Bone marrow (tissue), 2 donors: ENCODE results near the gene PNO1.
"Not testable (repeated sequence)": the region's sequence is repeated elsewhere in the genome, so short reads cannot be mapped to it uniquely, and the experiment has no call there.

Experiments used
- DNase-seq, 2 donors: peaks; one replicate each; lab custom pipeline; 2025; lab: John Stamatoyannopoulos, UW

Gene PNO1

DNA sequence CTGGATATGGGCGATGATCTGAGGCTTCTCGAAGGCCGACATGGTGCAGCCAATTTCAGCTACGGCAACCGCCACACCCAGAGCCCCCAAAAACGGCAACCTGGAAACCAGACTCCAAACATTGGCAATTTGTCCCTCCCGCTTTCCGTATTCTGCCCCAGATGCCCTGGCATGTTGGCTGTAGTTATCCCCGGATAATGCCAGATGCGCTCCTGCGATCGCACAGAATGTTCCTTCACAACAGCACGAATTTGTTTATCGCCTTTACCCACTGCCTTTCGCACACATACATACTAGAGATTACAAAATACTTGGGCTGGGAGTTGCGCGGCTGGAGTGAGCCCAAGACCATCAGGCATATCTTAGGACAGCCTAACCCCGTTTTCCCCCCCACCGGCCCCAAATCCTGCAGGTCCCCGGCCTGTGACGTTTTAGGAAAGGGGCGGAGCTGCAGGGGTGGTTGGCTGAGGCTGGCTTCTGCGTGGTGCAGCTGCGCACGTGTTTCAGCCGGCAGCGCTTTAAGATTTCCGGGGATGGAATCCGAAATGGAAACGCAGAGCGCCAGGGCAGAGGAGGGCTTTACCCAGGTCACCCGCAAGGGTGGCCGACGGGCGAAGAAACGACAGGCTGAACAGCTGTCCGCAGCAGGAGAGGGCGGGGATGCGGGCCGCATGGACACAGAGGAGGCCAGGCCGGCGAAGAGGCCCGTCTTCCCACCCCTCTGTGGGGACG lies at the start of gene PNO1:
PNO1 (plus strand) TSS at position 487 of the 732 bp plus-strand sequence; CDS start at position 534, 47 bp downstream.
- DNase-seq: peak; percentile 93 to 99

DNA sequence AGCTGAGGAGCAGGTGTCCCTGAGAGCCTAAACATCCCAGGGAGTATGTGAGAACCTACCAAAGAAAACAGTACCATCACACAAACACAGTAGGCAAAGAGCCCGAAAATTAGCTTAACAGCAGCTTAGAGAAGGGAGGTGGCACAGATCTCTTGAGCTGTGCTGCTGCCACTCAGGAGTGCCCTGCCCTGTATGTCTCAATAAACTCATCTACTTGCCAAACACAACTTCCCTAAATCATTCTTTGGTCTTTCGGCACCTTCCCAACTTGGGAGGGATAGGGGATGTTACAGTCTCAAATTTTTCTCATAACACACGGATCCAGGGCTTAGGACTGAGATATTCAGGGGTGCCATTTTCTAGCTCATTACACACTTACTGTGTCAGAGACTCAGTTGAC lies 49.6 kb upstream of the PNO1 start:
- no peak for DNase-seq

- DNase-seq: no peak
Measured at GRCh38 chr2:68110102-68110501, 47.6 kb upstream of the PNO1 start.

DNA sequence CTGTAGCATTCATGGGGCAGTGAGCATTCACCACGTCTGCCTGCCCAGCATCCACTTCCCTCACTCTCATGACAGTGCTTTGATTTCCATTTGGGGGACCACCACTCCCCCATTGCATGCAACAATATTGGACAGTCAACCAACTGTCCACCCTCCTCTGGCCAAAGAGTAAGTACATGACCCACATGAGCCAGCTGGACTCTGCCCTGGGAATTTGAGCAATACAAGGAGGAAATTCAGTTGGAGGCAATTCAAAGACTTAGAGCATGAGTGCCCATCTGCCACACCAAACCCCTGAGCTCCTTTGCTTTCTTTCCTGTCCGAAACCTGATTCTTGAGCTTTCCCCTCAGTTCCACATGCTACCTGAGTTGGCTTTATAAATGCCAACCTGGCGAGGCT lies 41.7 kb upstream of the PNO1 start:
- DNase-seq: no peak

- not testable (repeated sequence) for DNase-seq
Measured at GRCh38 chr2:68117922-68118321, 39.8 kb upstream of the PNO1 start.

DNA sequence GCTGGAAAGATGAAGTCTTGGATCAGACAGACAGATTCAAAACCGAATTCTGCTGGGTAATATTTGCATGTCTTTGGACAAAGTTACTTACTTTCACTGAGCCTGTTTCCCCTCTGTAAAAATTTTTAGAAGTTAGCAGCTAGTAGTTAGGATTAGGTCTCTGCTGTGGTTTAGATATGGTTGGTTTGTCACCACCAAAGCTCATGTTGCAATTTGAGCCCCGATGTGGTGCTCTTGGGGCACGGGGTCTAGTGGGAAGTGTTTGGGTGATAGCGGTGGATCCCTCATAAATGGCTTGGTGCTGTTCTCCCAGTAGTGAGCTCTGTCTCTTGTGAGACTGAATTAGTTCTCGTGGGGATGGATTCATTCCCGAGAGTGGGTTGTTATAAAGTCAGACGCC lies 38.9 kb upstream of the PNO1 start:
- DNase-seq: no peak

DNA sequence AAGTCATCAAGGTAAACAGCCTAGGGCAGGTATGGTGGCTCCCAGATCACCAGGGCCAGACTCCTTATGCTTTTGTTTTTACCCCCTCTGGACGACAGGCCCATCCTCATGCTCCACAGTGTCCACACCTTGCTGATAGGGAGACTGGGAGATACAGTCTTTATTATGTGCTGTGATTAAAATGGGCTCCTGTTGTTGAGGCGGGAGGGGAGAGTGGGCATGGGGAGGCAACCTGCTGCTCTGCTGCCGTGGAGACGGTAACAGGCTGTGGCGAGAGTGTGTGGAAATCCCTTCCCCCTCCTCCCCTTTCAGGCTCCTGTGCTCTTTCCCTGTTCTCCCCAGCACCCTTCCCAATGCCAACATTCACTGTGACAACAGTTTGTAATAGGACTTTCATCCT lies 38.2 kb upstream of the PNO1 start:
- DNase-seq: no peak

DNA sequence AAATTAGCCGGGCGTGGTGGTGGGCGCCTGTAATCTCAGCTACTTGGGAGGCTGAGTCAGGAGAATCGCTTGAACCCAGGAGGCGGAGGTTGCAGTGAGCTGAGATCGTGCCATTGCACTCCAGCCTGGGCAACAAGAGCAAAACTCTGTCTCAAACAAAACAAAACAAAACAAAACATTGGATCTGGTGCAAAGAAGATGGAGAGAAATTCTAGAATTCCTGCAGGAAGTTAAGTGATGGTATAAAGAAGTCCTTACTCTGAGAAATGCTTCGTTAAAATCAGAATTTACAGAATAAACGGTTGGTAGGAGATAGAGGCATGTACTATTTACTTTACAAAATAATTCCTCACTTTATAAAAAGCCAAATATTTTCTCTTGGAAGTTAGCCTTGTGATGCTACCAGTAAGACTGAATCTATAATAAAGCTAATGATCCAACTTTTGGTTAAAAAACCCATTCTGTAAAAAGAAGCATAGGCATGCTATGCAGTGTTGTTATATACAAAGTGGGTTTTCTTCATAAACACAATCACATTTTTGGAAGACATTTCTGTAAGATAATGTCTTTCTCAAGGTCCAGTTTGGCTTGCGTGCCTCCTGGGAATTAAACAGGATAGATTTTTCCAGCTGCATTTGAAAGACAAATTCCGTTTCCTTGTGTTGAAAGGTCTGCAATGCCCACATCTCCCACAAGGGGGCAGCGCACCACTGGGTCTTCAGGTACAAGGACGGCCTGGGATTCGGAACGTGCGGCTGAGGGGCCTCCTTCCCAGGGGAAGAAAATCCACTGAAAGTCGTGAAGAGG lies 35.6 kb upstream of the PNO1 start:
- DNase-seq: peak; percentile 37 to 49

DNA sequence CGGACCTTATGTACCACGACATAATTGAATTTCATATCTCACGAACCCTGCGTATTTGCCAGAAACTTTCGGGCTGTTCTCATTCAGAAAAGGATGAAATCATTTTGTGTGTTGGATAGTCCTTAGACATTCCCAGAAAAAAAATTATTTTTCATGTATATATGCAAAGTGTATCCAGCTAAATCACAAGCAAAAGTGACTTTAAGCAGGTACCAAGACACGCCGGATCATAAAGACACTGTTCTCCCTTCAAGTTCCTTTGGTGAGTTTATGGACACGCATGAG lies 35.1 kb upstream of the PNO1 start:
- no peak for DNase-seq

DNA sequence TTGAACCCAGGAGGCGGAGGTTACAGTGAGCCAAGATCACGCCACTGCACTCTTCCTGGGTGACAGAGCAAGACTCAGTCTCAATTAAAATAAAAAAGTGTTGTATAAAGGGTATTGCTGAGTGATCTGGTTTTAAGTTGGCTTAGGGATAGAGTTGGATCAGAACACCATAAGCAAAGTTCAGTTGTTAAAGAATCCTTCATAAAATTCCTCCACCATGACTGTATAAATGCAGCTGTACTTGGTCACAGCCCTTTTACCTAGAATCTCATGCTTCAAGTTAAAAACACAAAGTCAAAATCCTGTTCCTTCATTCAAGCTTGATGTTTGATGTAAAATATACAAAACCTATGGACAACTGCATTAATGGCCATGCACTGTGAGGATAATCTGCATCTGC lies 33.4 kb upstream of the PNO1 start:
- no peak for DNase-seq

GRCh38 chr2:68125821-68126220 lies 31.9 kb upstream of the PNO1 start:
- no peak for DNase-seq

DNA sequence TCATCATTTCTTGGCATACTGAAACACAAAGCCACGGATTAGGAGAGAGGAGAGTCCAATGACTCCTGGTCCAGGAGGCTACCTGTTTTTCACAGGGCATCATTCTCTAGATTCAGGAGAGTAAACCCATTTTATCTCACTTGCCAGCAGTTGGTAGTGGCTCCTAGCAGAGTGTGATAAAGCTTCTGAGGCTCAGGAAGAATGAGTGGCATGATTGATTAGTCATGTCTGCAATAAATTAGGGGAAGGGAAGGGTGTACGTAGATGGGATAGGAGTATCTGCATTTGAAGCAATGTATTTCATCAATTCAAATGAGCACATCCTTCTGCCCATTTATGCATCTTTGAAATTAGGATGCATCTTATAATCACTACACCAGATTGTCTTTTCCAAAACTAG lies 31.1 kb upstream of the PNO1 start:
- no peak for DNase-seq

- DNase-seq: no peak
Measured at GRCh38 chr2:68127358-68128242, 30.1 kb upstream of the PNO1 start.

GRCh38 chr2:68134120-68134519 lies 23.6 kb upstream of the PNO1 start:
- no peak for DNase-seq

GRCh38 chr2:68134554-68134953 lies 23.1 kb upstream of the PNO1 start:
- no peak for DNase-seq

DNA sequence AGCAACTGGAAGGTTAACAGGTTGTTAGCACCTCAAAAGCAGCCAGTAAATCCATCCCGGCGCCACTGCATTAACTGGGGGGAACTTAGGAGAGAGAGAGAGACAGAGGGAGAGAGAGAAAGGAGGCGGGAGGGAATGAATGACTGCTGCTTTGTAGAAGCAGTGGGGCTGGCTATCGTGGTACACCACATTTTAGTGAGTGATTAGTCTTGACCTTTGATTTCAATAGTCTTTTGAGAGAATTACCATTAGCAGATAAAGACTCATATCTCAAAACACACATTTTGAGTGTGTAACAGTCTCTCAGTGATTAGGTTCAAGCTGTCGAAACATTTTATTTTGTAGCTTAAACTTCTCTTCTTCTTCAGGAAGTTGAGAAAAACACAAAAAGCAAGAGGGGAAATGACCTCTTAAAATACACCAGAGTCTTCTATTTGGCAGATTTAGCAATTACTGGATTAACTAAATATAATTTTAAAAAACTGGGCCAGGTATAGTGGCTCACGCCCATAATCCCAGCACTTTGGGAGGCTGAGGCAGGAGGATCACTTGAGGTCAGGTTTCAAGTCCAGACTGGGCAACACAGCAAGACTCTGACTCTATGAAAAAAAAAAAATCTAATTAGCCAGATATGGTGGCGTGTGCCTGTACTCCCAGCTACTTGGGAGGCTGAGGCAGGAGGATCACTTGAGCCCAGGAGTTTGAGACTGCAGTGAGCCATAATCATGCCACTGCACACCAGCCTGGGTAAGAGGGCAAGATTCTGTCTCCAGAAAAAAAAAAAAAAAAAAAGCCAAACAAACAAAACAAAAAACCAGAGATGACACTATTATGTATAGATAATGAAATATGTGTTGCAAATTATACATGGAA lies 22.0 kb upstream of the PNO1 start:
- no peak for DNase-seq

DNA sequence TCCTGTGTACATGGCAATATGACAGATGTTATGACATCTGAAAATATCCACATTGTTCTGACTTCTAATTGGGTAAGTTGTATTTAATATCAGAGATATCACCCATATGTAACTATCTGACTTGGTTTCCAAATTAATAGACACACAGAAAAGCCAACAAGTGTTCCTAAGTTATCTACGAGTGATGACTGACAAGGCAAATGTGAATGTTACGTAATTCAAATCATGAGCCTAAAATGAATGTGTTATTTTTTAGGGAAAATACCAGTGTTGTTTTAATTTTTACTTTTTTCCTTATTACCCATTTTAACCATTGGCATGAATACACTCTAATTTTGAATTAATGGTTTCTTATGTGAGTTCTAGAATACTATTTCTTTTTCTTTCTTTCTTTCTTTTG lies 15.8 kb upstream of the PNO1 start:
- DNase-seq: no peak

- no peak for DNase-seq
Measured at GRCh38 chr2:68151037-68151436, 6.7 kb upstream of the PNO1 start.

DNA sequence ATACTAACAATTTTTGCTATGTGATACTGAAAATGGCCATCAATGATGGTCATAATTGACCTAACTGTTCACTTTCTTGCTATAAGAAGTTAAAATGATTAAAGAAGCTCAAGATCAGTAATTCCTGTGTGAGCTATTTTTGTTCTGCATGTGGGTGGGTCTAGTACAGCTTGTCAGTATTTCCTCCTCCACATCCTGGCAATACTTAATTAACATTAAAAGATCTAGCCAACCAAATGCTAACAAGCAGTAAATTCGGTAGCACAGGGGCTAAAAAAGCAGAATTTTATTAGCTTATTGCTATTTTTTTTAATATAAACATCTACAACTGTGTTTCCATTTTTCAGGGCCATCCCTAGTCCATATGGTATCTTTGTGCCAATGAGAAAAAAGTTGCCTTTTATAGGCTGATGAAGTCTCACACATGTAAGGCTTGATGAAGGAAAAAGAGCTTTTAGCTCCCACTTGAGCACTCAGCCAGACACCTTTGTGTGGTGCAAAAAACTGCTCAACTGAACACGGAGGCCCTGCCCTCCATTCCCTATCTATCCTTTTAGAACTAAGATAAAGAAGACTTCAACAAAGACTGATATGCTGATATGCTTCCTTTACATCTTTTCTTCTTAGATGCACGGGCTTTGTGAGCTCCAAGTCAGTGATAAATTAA lies 4.9 kb upstream of the PNO1 start:
- DNase-seq: peak in 1 of 2 donors; percentile 42

GRCh38 chr2:68155618-68156017 lies 2.1 kb upstream of the PNO1 start:
- DNase-seq: no peak

DNA sequence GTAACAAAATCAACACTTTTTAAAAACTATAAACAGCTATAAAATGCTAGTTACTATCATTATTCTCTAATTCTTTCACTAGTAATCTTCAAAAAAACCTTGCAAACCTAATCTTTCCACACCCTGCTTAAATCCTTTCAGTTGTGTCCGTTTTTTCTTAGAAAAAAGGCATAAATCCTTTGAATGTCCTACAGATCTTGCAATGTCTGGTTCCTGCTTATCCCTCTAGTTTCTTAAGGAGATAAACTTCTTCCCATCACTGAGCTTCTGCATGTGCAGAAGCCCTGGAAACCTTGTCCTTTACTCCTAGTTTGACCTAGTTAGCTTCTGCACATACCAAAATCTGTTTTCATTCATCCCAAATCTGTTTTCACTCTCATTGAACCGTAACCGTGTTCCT lies 1.3 kb upstream of the PNO1 start:
- no peak for DNase-seq
